Measurements from ENCODE around the gene SYNE1.

GRCh38 chr6:152268846-152269442 is 368.2 kb downstream of the SYNE1 start:
- TF ChIP-seq CTCF (IDR thresholded peaks at IDR 0.05) (no peak), POLR2A (IDR thresholded peaks at IDR 0.05) (no peak), EP300 (IDR thresholded peaks at IDR 0.05) (no peak)

Data from sigmoid colon (tissue), 4 donors.